MM.1S (cell line): ENCODE measurements around the gene C4orf51.

Experiments used
- CTCF ChIP-seq: fragments of 300-600 bp; sonication (generic); IDR thresholded peaks from 2 replicates; pipeline ENCODE4 v1.5.1; 2016; ENCODE audit warnings: antibody characterized with exemption, low read length, mixed read lengths
- EZH2 ChIP-seq: fragments of 300-600 bp; sonication (generic); optimal IDR thresholded peaks from 2 replicates; pipeline ENCODE3; 2017; ENCODE audit warnings: low read depth, mild to moderate bottlenecking, antibody characterized with exemption, low read length, mixed read lengths
- EZH2phosphoT487 ChIP-seq: fragments of 300-600 bp; sonication (generic); IDR thresholded peaks from 2 replicates; pipeline ENCODE4 v1.6.1; 2018; ENCODE audit warnings: antibody characterized with exemption, low read length

DNA sequence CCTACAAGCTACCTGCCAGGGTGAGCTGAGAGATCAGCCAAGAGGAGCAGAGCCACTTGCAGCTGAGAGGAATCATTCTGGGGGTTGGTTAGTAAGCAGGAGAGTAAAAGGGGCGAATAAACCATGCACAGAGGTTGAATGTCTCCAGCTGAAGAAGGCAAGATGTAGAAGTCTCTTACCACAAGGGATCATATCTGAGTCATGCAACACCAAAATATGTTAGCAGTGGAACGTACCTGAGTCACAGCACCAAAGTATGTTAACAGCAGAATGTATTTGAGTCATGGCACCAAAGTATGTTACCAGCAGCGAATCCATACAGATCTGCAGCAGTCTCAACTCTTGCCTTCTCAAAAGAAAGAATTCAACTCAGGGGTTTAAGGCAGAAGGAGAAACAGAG is 29.9 kb downstream of the C4orf51 start:
- no peak for TF ChIP-seq CTCF
- no peak for TF ChIP-seq EZH2
- no peak for TF ChIP-seq EZH2phosphoT487
